Tibial nerve (tissue), 4 donors: Measurements from ENCODE around the gene EBP. TPM values are rescaled to one million over a fixed set of nuclear protein-coding genes. Genes with fewer than 3 reads are reported as not detected.

Experiments
- DNase-seq, 2 donors: peaks; one replicate each; pipeline ENCODE4 v3.0.0-alpha.2; 2019; ENCODE audit warnings: low spot score in 2 of 2
- H3K27ac ChIP-seq, 4 donors: fragments of 200-600 bp; sonication (generic) in 3 of 4; one replicate each; pipeline ENCODE4 v1.5.1; 2017 to 2019; ENCODE audit warnings: mild to moderate bottlenecking in 1 of 4
- H3K27me3 ChIP-seq, 2 donors: fragments of 200-600 bp; sonication (generic) in 1 of 2; one replicate each; pipeline versions ENCODE4 v1.5.1 to v1.6.0; 2017 to 2019
- H3K36me3 ChIP-seq, 3 donors: fragments of 200-600 bp; sonication (generic); one replicate each; pipeline ENCODE4 v1.5.1; 2018 to 2019
- H3K4me1 ChIP-seq, 4 donors: fragments of 200-600 bp; sonication (generic) in 3 of 4; one replicate each; pipeline ENCODE4 v1.5.1; 2017 to 2019
- H3K4me3 ChIP-seq, 4 donors: fragments of 200-600 bp; sonication (generic) in 3 of 4; one replicate each; pipeline ENCODE4 v1.5.1; 2017 to 2019; ENCODE audit warnings: mild to moderate bottlenecking in 1 of 4, moderate library complexity in 1 of 4
- H3K9me3 ChIP-seq, 4 donors: fragments of 200-600 bp; sonication (generic) in 3 of 4; one replicate each; pipeline ENCODE4 v1.5.1; 2017 to 2019
- EP300 ChIP-seq, 2 donors: sonication (generic); formaldehyde crosslinking; IDR thresholded peaks; one replicate each; pipeline ENCODE4 v1.6.1; 2017; ENCODE audit warnings: antibody characterized with exemption in 2 of 2, mild to moderate bottlenecking in 1 of 2
- POLR2A ChIP-seq, 2 donors: fragments of 450-650 bp; IDR thresholded peaks; one replicate each; pipeline ENCODE4 v1.6.1; 2017; ENCODE audit warnings: antibody characterized with exemption in 2 of 2, mild to moderate bottlenecking in 2 of 2, moderate library complexity in 2 of 2
- WGBS, 2 donors: methylation state at CpG; one replicate each; pipeline ENCODE4 v1.1.5; 2018; 5-methylcytosine and 5-hydroxymethylcytosine counted together
- total RNA-seq, 4 donors: library from RNA; depleted of rRNA; stranded (reverse); fragments of >200 nt; gene quantifications; one replicate each; pipeline ENCODE4 v1.1.0, GENCODE V29; 2016
- TF ChIP-seq, protein P1 (sequence below), 5 experiments: fragments of 200-600 bp in 3 of 5; fragments of 450-650 bp in 2 of 5; sonication (generic) in 3 of 5; IDR thresholded peaks; one replicate each; pipeline ENCODE4 v1.5.1; 2016 to 2019; ENCODE audit warnings: antibody characterized with exemption in 5 of 5, mild to moderate bottlenecking in 3 of 5, moderate library complexity in 2 of 5

Gene EBP
- 10 to 100 TPM; 21.1 to 29.2 (median 23.6) TPM for total RNA-seq

GRCh38 chrX:48521353-48522243, at the start of gene EBP:
Gene EBP, plus strand, starts transcription at chrX:48521808. Its CDS starts 1,964 bp downstream, at chrX:48523772.
- H3K9me3 ChIP-seq: no peaks in the 10 kb centered on the region
- peak within 1 kb of the TSS; percentile 34 to 84 (median 76) for H3K27ac ChIP-seq
- WGBS, 2 donors: 1 to 35% methylated on average over 23 to 61 of the region's 66 CpGs
- no peaks in the 10 kb centered on the region for H3K27me3 ChIP-seq
- H3K36me3 ChIP-seq: peaks cover 0 to 5% (median 0%) of the 10 kb centered on the region in 3 donors
- H3K4me3 ChIP-seq: peak within 1 kb of the TSS; percentile 45 to 66 (median 57)
- peak in 1 of 2 donors; percentile 60 for TF ChIP-seq EP300 (IDR thresholded peaks at IDR 0.05)
- TF ChIP-seq, protein P1, sequence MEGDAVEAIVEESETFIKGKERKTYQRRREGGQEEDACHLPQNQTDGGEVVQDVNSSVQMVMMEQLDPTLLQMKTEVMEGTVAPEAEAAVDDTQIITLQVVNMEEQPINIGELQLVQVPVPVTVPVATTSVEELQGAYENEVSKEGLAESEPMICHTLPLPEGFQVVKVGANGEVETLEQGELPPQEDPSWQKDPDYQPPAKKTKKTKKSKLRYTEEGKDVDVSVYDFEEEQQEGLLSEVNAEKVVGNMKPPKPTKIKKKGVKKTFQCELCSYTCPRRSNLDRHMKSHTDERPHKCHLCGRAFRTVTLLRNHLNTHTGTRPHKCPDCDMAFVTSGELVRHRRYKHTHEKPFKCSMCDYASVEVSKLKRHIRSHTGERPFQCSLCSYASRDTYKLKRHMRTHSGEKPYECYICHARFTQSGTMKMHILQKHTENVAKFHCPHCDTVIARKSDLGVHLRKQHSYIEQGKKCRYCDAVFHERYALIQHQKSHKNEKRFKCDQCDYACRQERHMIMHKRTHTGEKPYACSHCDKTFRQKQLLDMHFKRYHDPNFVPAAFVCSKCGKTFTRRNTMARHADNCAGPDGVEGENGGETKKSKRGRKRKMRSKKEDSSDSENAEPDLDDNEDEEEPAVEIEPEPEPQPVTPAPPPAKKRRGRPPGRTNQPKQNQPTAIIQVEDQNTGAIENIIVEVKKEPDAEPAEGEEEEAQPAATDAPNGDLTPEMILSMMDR (IDR thresholded peaks at IDR 0.05): no peak
- TF ChIP-seq POLR2A (IDR thresholded peaks at IDR 0.05): peak in 1 of 2 donors; percentile 52
- DNase-seq: peak; percentile 78 to 84
- peaks cover 0 to 7% (median 0%) of the 10 kb centered on the region in 4 donors for H3K4me1 ChIP-seq

GRCh38 chrX:48472225-48472624, 49.4 kb upstream of the EBP start:
- DNase-seq: no peak
- Histone ChIP-seq H3K27ac (no peak overlapping the region), H3K27me3 (no peaks in the 10 kb centered on the region), H3K4me1 (peaks cover 0 to 34% (median 0%) of the 10 kb centered on the region in 4 donors), H3K36me3 (no peaks in the 10 kb centered on the region), H3K9me3 (no peaks in the 10 kb centered on the region), H3K4me3 (no peak overlapping the region)
- WGBS, 2 donors: 76 to 79% methylated on average over 9 of the region's 9 CpGs
- no peak for TF ChIP-seq POLR2A (IDR thresholded peaks at IDR 0.05)
- no peak for TF ChIP-seq EP300 (IDR thresholded peaks at IDR 0.05)
- TF ChIP-seq, protein P1 (IDR thresholded peaks at IDR 0.05): no peak

- TF ChIP-seq, protein P1 (IDR thresholded peaks at IDR 0.05): no peak
- no peak for TF ChIP-seq EP300 (IDR thresholded peaks at IDR 0.05)
- TF ChIP-seq POLR2A (IDR thresholded peaks at IDR 0.05): no peak
- WGBS, 2 donors: 40 to 50% methylated on average over 11 to 12 of the region's 12 CpGs
These were observed 48.5 kb upstream of the EBP start for GRCh38 chrX:48472851-48473703.

GRCh38 chrX:48473704-48473990, 48.0 kb upstream of the EBP start:
- peak overlapping the region in 2 of 4 donors; percentile 55 to 67 for H3K27ac ChIP-seq
- H3K9me3 ChIP-seq: no peaks in the 10 kb centered on the region
- peaks cover 0 to 5% (median 0%) of the 10 kb centered on the region in 3 donors for H3K36me3 ChIP-seq
- no peaks in the 10 kb centered on the region for H3K27me3 ChIP-seq
- DNase-seq: no peak
- 53 to 62% methylated on average over 8 to 9 of the region's 9 CpGs for WGBS, 2 donors
- TF ChIP-seq, protein P1 (IDR thresholded peaks at IDR 0.05): no peak
- TF ChIP-seq EP300 (IDR thresholded peaks at IDR 0.05): no peak
- no peak for TF ChIP-seq POLR2A (IDR thresholded peaks at IDR 0.05)
- H3K4me3 ChIP-seq: no peak overlapping the region
- H3K4me1 ChIP-seq: peaks cover 0 to 27% (median 0%) of the 10 kb centered on the region in 4 donors

More at GRCh38 chrX:48472851-48473703, 48.5 kb upstream of the EBP start:
- Histone ChIP-seq H3K36me3 (no peaks in the 10 kb centered on the region), H3K27me3 (no peaks in the 10 kb centered on the region), H3K4me3 (no peak overlapping the region), H3K27ac (peak overlapping the region in 2 of 4 donors; percentile 67 to 69), H3K4me1 (peaks cover 0 to 33% (median 0%) of the 10 kb centered on the region in 4 donors), H3K9me3 (no peaks in the 10 kb centered on the region)
- no peak for DNase-seq
